HFFc6 (cell line): Measurements from ENCODE around the gene LIX1L. TPM values are rescaled to one million over a fixed set of nuclear protein-coding genes. Genes with fewer than 3 reads are reported as not detected.

Experiments used
- DNase-seq: peaks from one replicate; pipeline ENCODE4 v3.0.0-alpha.2; 2018
- H3K27ac Mint-ChIP-seq: 2 replicates; pipeline ENCODE4 v1.8.0; 2020; ENCODE audit warnings: mild to moderate bottlenecking, mixed read lengths
- H3K27me3 Mint-ChIP-seq: 2 replicates; pipeline ENCODE4 v1.8.0; 2021; ENCODE audit warnings: mild to moderate bottlenecking, moderate library complexity, mixed read lengths; ENCODE audit not compliant: insufficient read depth
- H3K36me3 Mint-ChIP-seq: 2 replicates; pipeline ENCODE4 v1.8.0; 2021; ENCODE audit warnings: low read depth, mixed read lengths
- H3K4me1 Mint-ChIP-seq: 2 replicates; pipeline ENCODE4 v1.8.0; 2020; ENCODE audit warnings: low read depth, mixed read lengths
- H3K4me3 Mint-ChIP-seq: 2 replicates; pipeline ENCODE4 v1.8.0; 2020; ENCODE audit warnings: mild to moderate bottlenecking, moderate library complexity, mixed read lengths
- H3K9me3 Mint-ChIP-seq: 2 replicates; pipeline ENCODE4 v1.8.0; 2020; ENCODE audit warnings: mild to moderate bottlenecking, mixed read lengths
- total RNA-seq, 6 experiments: library from RNA; stranded (reverse); fragmentation: NEBNext Ultra II Directional; extraction: Animal tissue kit (Norgen Biotek cat#: 25700); gene quantifications; 2 replicates in 1 of 6; 3 replicates in 5 of 6; pipeline ENCODE4 v1.2.3, GENCODE V29; 2021
- TF ChIP-seq, protein P1 (sequence below): fragments of 200-600 bp; sonication (generic); IDR thresholded peaks from 2 replicates; pipeline ENCODE4 v1.5.0; 2021; ENCODE audit warnings: antibody characterized with exemption, mild to moderate bottlenecking

The LIX1L gene
- total RNA-seq, 6 experiments from 2014 or later, result 51.0 to 59.6 (median 56.1) TPM

DNA sequence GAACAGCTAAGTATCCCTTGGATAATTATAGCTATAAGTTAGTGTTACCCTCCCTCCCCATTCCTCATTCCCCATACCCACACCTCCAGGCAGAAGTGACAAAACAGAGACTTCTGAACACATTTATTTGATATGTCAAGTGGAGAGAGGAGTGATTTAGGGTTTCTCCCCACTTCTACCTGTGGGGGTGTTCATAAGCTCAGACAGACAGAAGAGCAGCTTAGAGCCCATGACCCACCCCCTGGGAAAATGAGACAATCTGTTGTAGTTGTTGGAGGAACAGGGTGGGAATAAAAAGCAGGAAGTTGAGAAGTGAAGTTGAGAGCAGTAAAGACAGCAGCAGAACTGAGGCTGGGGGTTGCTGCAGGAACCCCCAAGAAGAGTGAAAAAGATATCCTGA is 1.5 kb upstream of the LIX1L start:
- H3K4me3 Mint-ChIP-seq, result peak overlapping the region; percentile 92; the same call in 1 of the 2 replicates
- no peaks in the 10 kb centered on the region for H3K36me3 Mint-ChIP-seq
- peak overlapping the region; percentile 14 for H3K27ac Mint-ChIP-seq
- DNase-seq, result no peak
- TF ChIP-seq, protein P1, sequence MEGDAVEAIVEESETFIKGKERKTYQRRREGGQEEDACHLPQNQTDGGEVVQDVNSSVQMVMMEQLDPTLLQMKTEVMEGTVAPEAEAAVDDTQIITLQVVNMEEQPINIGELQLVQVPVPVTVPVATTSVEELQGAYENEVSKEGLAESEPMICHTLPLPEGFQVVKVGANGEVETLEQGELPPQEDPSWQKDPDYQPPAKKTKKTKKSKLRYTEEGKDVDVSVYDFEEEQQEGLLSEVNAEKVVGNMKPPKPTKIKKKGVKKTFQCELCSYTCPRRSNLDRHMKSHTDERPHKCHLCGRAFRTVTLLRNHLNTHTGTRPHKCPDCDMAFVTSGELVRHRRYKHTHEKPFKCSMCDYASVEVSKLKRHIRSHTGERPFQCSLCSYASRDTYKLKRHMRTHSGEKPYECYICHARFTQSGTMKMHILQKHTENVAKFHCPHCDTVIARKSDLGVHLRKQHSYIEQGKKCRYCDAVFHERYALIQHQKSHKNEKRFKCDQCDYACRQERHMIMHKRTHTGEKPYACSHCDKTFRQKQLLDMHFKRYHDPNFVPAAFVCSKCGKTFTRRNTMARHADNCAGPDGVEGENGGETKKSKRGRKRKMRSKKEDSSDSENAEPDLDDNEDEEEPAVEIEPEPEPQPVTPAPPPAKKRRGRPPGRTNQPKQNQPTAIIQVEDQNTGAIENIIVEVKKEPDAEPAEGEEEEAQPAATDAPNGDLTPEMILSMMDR, result no peak
- no peaks in the 10 kb centered on the region for H3K9me3 Mint-ChIP-seq
- peaks cover 3% of the 10 kb centered on the region for H3K27me3 Mint-ChIP-seq
- H3K4me1 Mint-ChIP-seq, result peaks cover 76% of the 10 kb centered on the region

DNA sequence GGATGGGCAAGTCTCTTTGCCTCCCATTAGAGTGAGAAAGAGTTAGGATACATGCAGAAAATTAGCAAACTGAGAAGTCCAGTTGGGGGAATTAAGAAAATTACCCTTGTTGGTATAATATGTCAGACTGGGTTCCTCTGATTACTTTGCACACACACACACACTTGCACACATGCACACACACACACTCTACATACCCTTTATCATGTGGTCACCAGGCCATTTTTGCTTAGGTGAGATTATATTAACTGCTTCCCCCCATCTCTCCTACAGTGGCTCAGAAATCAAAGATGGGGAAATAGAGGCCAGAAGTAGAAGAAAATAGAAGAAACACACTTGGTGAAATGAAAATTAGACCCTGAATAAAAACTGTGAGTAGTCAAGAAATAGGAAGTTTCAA is 917 bp upstream of the LIX1L start:
- TF ChIP-seq, protein P1, result no peak
- DNase-seq, result no peak
- Mint-ChIP-seq H3K36me3 (no peaks in the 10 kb centered on the region), H3K27me3 (peaks cover under 1% of the 10 kb centered on the region; the same call in 1 of the 2 replicates), H3K27ac (peak overlapping the region; percentile 0; the same call in 1 of the 2 replicates), H3K4me3 (peak overlapping the region; percentile 90), H3K9me3 (no peaks in the 10 kb centered on the region), H3K4me1 (peaks cover 76% of the 10 kb centered on the region)

GRCh38 chr1:145956781-145957442 is 905 bp downstream of the LIX1L start:
- Mint-ChIP-seq H3K9me3 (no peaks in the 10 kb centered on the region), H3K4me3 (peak overlapping the region; percentile 90), H3K27me3 (no peaks in the 10 kb centered on the region), H3K4me1 (peaks cover 74% of the 10 kb centered on the region), H3K36me3 (peaks cover 12% of the 10 kb centered on the region), H3K27ac (peak overlapping the region; percentile 81)
- no peak for DNase-seq
- TF ChIP-seq, protein P1, result no peak

GRCh38 chr1:145956361-145956760 is 1.5 kb downstream of the LIX1L start:
- TF ChIP-seq, protein P1, result no peak
- no peak for DNase-seq
- H3K27me3 Mint-ChIP-seq, result no peaks in the 10 kb centered on the region
- H3K27ac Mint-ChIP-seq, result peak overlapping the region; percentile 81
- peak overlapping the region; percentile 90 for H3K4me3 Mint-ChIP-seq
- H3K9me3 Mint-ChIP-seq, result no peaks in the 10 kb centered on the region
- H3K36me3 Mint-ChIP-seq, result peaks cover 17% of the 10 kb centered on the region
- peaks cover 79% of the 10 kb centered on the region for H3K4me1 Mint-ChIP-seq

- TF ChIP-seq, protein P1, result no peak
- Mint-ChIP-seq H3K4me1 (peaks cover 80% of the 10 kb centered on the region), H3K36me3 (peaks cover 25% of the 10 kb centered on the region), H3K27me3 (no peaks in the 10 kb centered on the region), H3K4me3 (peak overlapping the region; percentile 90), H3K27ac (peak overlapping the region; percentile 81), H3K9me3 (no peaks in the 10 kb centered on the region)
- no peak for DNase-seq
These were observed 2.4 kb downstream of the LIX1L start for GRCh38 chr1:145955436-145955835.
